Stomach (tissue), 19 donors: ENCODE data around the gene SELENOP. TPM values are rescaled to one million over a fixed set of nuclear protein-coding genes. Genes with fewer than 3 reads are reported as not detected.
A peak's percentile ranks its signal among the peaks of the same experiment; 100 is the strongest.

Source experiments
- DNase-seq, 2 donors: peaks; one replicate each; pipeline versions ENCODE4 v3.0.0 to v3.0.0-alpha.2; 2013 to 2019
- H3K27ac ChIP-seq, 5 donors: fragments of 200-600 bp in 4 of 5; sonication (generic) in 4 of 5; one replicate each; pipeline ENCODE4 v1.5.1; 2013 to 2019; ENCODE audit warnings: mild to moderate bottlenecking in 1 of 5, moderate library complexity in 1 of 5
- H3K27me3 ChIP-seq, 3 donors: fragments of 200-600 bp; sonication (generic); one replicate each; pipeline ENCODE4 v1.5.1; 2017 to 2019; ENCODE audit warnings: mixed run types in 1 of 3
- H3K36me3 ChIP-seq, 4 donors: fragments of 200-600 bp; sonication (generic); 1 replicate in 3 of 4; 2 replicates in 1 of 4; pipeline ENCODE4 v1.5.1; 2016 to 2019
- H3K4me1 ChIP-seq, 4 donors: fragments of 200-600 bp; sonication (generic); one replicate each; pipeline ENCODE4 v1.5.1; 2016 to 2019
- H3K4me3 ChIP-seq, 4 donors: fragments of 200-600 bp; sonication (generic) in 3 of 4; one replicate each; pipeline ENCODE4 v1.5.1; 2016 to 2019; ENCODE audit warnings: mild to moderate bottlenecking in 1 of 4
- H3K9me3 ChIP-seq, 4 donors: fragments of 200-600 bp; sonication (generic); one replicate each; pipeline ENCODE4 v1.5.1; 2016 to 2019
- CTCF ChIP-seq, 7 experiments: fragments of 450-650 bp in 4 of 7; fragments of 200-600 bp in 3 of 7; sonication (generic) in 3 of 7; IDR thresholded peaks; one replicate each; pipeline ENCODE4 v1.5.1; 2016 to 2019; ENCODE audit warnings: antibody characterized with exemption in 7 of 7, control low read depth in 2 of 7, mild to moderate bottlenecking in 1 of 7
- EP300 ChIP-seq: sonication (generic); formaldehyde crosslinking; IDR thresholded peaks from one replicate; pipeline ENCODE4 v1.6.1; 2017; ENCODE audit warnings: antibody characterized with exemption
- POLR2A ChIP-seq, 4 donors: fragments of 450-650 bp; IDR thresholded peaks; one replicate each; pipeline ENCODE4 v1.6.1; 2016; ENCODE audit warnings: antibody characterized with exemption in 4 of 4, control low read depth in 2 of 4, mild to moderate bottlenecking in 1 of 4, moderate library complexity in 1 of 4
- POLR2AphosphoS5 ChIP-seq, 3 donors: sonication (generic); formaldehyde crosslinking; IDR thresholded peaks; one replicate each; pipeline ENCODE4 v1.6.1; 2016; ENCODE audit warnings: antibody characterized with exemption in 3 of 3
- WGBS, 5 donors: extraction: QIAGEN DNeasy Blood & Tissue Kit in 3 of 5; methylation state at CpG; one replicate each; pipeline versions ENCODE4 v1.1.5 to v1.1.7; 2013 to 2018; 5-methylcytosine and 5-hydroxymethylcytosine counted together
- intact Hi-C: fragments of 100-400 bp; cut with DNase I; formaldehyde crosslinking; loops from one replicate; pipeline ENCODE4 v1.15.1; 2023; ENCODE audit warnings: low total_unique reads
- long read RNA-seq, 10 donors: transcript quantifications; one replicate each; lab custom pipeline, GENCODE V29; 2026
- polyA plus RNA-seq, 3 donors: library from polyadenylated mRNA; stranded (reverse); fragments of 200-250 nt; gene quantifications; one replicate each; pipeline ENCODE4 v1.2.3, GENCODE V29; 2013
- total RNA-seq, 5 donors: library from RNA; depleted of rRNA; stranded (reverse); fragments of >200 nt; gene quantifications; one replicate each; pipeline versions ENCODE4 v1.1.0 to v1.2.3, GENCODE V29; 2014 to 2016
- donor health status: healthy with polysubstance abuse.
- donor health status: Bipolar disorder and iron deficiency.
- donor health status: healthy.

Gene SELENOP
- total RNA-seq = 100 to 1,000 TPM; 193 to 484 (median 395) TPM
- polyA plus RNA-seq = 100 to 1,000 TPM in 2 of 3 donors, 10 to 100 TPM in 1; 83.5 to 236 (median 166) TPM
- long read RNA-seq, donor 1, transcript SELENOP-202 (3 exons, 799 nt) = minor isoform, 9 of 60 reads
- long read RNA-seq, donor 1, transcript SELENOP-214 (5 exons, 2,243 nt) = major isoform, 42 of 60 reads
- long read RNA-seq, donor 1, partial matches to known transcripts = 6 of 60 reads
- long read RNA-seq, donor 1, other reads (novel, unspliced or antisense) = 0 of 60 reads
- long read RNA-seq, donor 2, transcript SELENOP-202 (3 exons, 799 nt) = minor isoform, 20 of 262 reads
- long read RNA-seq, donor 2, transcript SELENOP-208 (6 exons, 787 nt) = minor isoform, 5 of 262 reads
- long read RNA-seq, donor 2, transcript SELENOP-205 (2 exons, 606 nt) = minor isoform, 5 of 262 reads
- long read RNA-seq, donor 2, transcript SELENOP-214 (5 exons, 2,243 nt) = major isoform, 199 of 262 reads
- long read RNA-seq, donor 2, partial matches to known transcripts = 15 of 262 reads
- long read RNA-seq, donor 2, other reads (novel, unspliced or antisense) = 15 of 262 reads
- long read RNA-seq, donor 3, transcript SELENOP-202 (3 exons, 799 nt) = minor isoform, 7 of 79 reads
- long read RNA-seq, donor 3, transcript SELENOP-214 (5 exons, 2,243 nt) = major isoform, 63 of 79 reads
- long read RNA-seq, donor 3, partial matches to known transcripts = 6 of 79 reads
- long read RNA-seq, donor 3, other reads (novel, unspliced or antisense) = 0 of 79 reads
- long read RNA-seq, donor 4, full-length matches to known transcripts = 11 of 11 reads
- long read RNA-seq, donor 4, partial matches to known transcripts = 0 of 11 reads
- long read RNA-seq, donor 4, other reads (novel, unspliced or antisense) = 0 of 11 reads
- long read RNA-seq, donor 5, full-length matches to known transcripts = 121 of 134 reads
- long read RNA-seq, donor 5, partial matches to known transcripts = 13 of 134 reads
- long read RNA-seq, donor 5, other reads (novel, unspliced or antisense) = 0 of 134 reads
- long read RNA-seq, donor 6, transcript SELENOP-202 (3 exons, 799 nt) = minor isoform, 31 of 343 reads
- long read RNA-seq, donor 6, transcript SELENOP-213 (3 exons, 653 nt) = minor isoform, 6 of 343 reads
- long read RNA-seq, donor 6, transcript SELENOP-205 (2 exons, 606 nt) = minor isoform, 10 of 343 reads
- long read RNA-seq, donor 6, transcript SELENOP-214 (5 exons, 2,243 nt) = major isoform, 243 of 343 reads
- long read RNA-seq, donor 6, partial matches to known transcripts = 27 of 343 reads
- long read RNA-seq, donor 6, other reads (novel, unspliced or antisense) = 21 of 343 reads
- long read RNA-seq, donor 7, transcript SELENOP-202 (3 exons, 799 nt) = minor isoform, 15 of 154 reads
- long read RNA-seq, donor 7, transcript SELENOP-214 (5 exons, 2,243 nt) = major isoform, 112 of 154 reads
- long read RNA-seq, donor 7, partial matches to known transcripts = 11 of 154 reads
- long read RNA-seq, donor 7, other reads (novel, unspliced or antisense) = 6 of 154 reads
- long read RNA-seq, donor 8, full-length matches to known transcripts = 123 of 123 reads
- long read RNA-seq, donor 8, partial matches to known transcripts = 0 of 123 reads
- long read RNA-seq, donor 8, other reads (novel, unspliced or antisense) = 0 of 123 reads
- long read RNA-seq, donor 9, transcript SELENOP-202 (3 exons, 799 nt) = minor isoform, 29 of 129 reads
- long read RNA-seq, donor 9, transcript SELENOP-213 (3 exons, 653 nt) = minor isoform, 5 of 129 reads
- long read RNA-seq, donor 9, transcript SELENOP-214 (5 exons, 2,243 nt) = major isoform, 85 of 129 reads
- long read RNA-seq, donor 9, partial matches to known transcripts = 7 of 129 reads
- long read RNA-seq, donor 9, other reads (novel, unspliced or antisense) = 0 of 129 reads
- long read RNA-seq, donor 10, transcript SELENOP-202 (3 exons, 799 nt) = minor isoform, 13 of 127 reads
- long read RNA-seq, donor 10, transcript SELENOP-214 (5 exons, 2,243 nt) = major isoform, 100 of 127 reads
- long read RNA-seq, donor 10, partial matches to known transcripts = 8 of 127 reads
- long read RNA-seq, donor 10, other reads (novel, unspliced or antisense) = 0 of 127 reads

GRCh38 chr5:42811591-42812446 is at the start of gene SELENOP:
Gene SELENOP (minus strand): TSS chr5:42811892. CDS start chr5:42808353, 3,539 bp downstream.
- H3K27ac ChIP-seq = peak within 1 kb of the TSS; percentile 72 to 86 (median 83)
- TF ChIP-seq POLR2AphosphoS5 (IDR thresholded peaks at IDR 0.05) = peak; percentile 54 to 98 (median 95)
- no peak for TF ChIP-seq EP300
- TF ChIP-seq CTCF (IDR thresholded peaks at IDR 0.05) = no peak
- TF ChIP-seq POLR2A (IDR thresholded peaks at IDR 0.05) = peak in 2 of 4 donors; percentile 65 to 84
- peaks cover 12 to 55% (median 36%) of the 10 kb centered on the region in 4 donors for H3K4me1 ChIP-seq
- intact Hi-C loops = no loop called here
- peak within 1 kb of the TSS; percentile 52 to 60 (median 56) for H3K4me3 ChIP-seq
- no peaks in the 10 kb centered on the region for H3K27me3 ChIP-seq
- H3K36me3 ChIP-seq = peaks cover 0 to 9% (median 6%) of the 10 kb centered on the region in 4 donors
- DNase-seq = peak; percentile 79 to 92
- WGBS, 5 donors = 8 to 14% (median 9%) methylated on average over 8 of the region's 8 CpGs
- no peaks in the 10 kb centered on the region for H3K9me3 ChIP-seq

- Histone ChIP-seq H3K9me3 (no peaks in the 10 kb centered on the region), H3K4me3 (no peak overlapping the region)
Measured at GRCh38 chr5:42858687-42859086, 47.0 kb upstream of the SELENOP start.

GRCh38 chr5:42858031-42858643 is 46.4 kb upstream of the SELENOP start:
- H3K27ac ChIP-seq = peak overlapping the region; percentile 32 to 71 (median 64)
- peak in 1 of 2 donors; percentile 48 for DNase-seq
- H3K9me3 ChIP-seq = no peaks in the 10 kb centered on the region
- WGBS, 5 donors = 0 to 7% (median 4%) methylated on average over 1 of the region's 1 CpG
- no peaks in the 10 kb centered on the region for H3K36me3 ChIP-seq
- H3K27me3 ChIP-seq = no peaks in the 10 kb centered on the region
- TF ChIP-seq POLR2AphosphoS5 (IDR thresholded peaks at IDR 0.05) (no peak), EP300 (no peak), POLR2A (IDR thresholded peaks at IDR 0.05) (no peak), CTCF (IDR thresholded peaks at IDR 0.05) (no peak)
- intact Hi-C loops = no loop called here
- peaks cover 3 to 16% (median 13%) of the 10 kb centered on the region in 4 donors for H3K4me1 ChIP-seq
- H3K4me3 ChIP-seq = no peak overlapping the region

More at GRCh38 chr5:42858687-42859086, 47.0 kb upstream of the SELENOP start:
- peak overlapping the region in 4 of 5 donors; percentile 32 to 71 (median 50) for H3K27ac ChIP-seq
- no peaks in the 10 kb centered on the region for H3K27me3 ChIP-seq
- DNase-seq = peak in 1 of 2 donors; percentile 25
- intact Hi-C loops = no loop called here
- WGBS, 5 donors = 15 to 27% (median 21%) methylated on average over 7 of the region's 7 CpGs
- TF ChIP-seq POLR2AphosphoS5 (IDR thresholded peaks at IDR 0.05) = no peak
- no peaks in the 10 kb centered on the region for H3K36me3 ChIP-seq
- H3K4me1 ChIP-seq = peaks cover 3 to 16% (median 13%) of the 10 kb centered on the region in 4 donors
